Astrocyte (in vitro differentiated cells and primary cell): ENCODE measurements around the gene NDST3.

Experiments used
- EZH2 ChIP-seq: IDR thresholded peaks from 2 replicates; pipeline ENCODE4 v1.6.1; 2012; ENCODE audit warnings: mild to moderate bottlenecking, low read length, inconsistent platforms; ENCODE audit not compliant: insufficient read depth
- TF ChIP-seq, protein P1 (sequence below): IDR thresholded peaks from 2 replicates; pipeline ENCODE4 v1.5.1; 2011; ENCODE audit warnings: low read depth, mild to moderate bottlenecking, inconsistent platforms, low read length, moderate library complexity; ENCODE audit not compliant: insufficient read depth

DNA sequence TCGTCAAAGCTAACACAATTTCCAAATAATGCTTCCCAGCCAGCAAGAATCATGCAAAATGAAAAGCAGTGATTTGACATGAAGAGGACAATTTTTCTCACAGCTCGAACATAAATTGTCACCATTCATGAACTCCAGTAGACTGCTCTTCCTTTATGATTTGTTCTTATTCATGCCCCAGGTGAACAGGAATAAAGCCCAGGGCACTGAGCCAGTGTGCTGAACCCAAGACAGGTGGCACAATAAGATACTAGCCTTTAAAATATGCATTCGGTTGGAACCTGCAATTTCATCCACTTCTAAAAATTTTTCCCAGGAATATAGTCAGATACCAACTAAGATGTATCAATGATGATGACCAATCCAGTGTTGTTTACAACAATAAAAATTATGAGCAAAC is 178.8 kb downstream of the NDST3 start:
- TF ChIP-seq, protein P1, sequence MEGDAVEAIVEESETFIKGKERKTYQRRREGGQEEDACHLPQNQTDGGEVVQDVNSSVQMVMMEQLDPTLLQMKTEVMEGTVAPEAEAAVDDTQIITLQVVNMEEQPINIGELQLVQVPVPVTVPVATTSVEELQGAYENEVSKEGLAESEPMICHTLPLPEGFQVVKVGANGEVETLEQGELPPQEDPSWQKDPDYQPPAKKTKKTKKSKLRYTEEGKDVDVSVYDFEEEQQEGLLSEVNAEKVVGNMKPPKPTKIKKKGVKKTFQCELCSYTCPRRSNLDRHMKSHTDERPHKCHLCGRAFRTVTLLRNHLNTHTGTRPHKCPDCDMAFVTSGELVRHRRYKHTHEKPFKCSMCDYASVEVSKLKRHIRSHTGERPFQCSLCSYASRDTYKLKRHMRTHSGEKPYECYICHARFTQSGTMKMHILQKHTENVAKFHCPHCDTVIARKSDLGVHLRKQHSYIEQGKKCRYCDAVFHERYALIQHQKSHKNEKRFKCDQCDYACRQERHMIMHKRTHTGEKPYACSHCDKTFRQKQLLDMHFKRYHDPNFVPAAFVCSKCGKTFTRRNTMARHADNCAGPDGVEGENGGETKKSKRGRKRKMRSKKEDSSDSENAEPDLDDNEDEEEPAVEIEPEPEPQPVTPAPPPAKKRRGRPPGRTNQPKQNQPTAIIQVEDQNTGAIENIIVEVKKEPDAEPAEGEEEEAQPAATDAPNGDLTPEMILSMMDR: no peak
- TF ChIP-seq EZH2: no peak
